GM12892 (cell line): ENCODE measurements around the gene ZC3H10.
"Not testable (repeated sequence)": the region's sequence is repeated elsewhere in the genome, so short reads cannot be mapped to it uniquely, and the experiment has no call there.

Source experiments
- DNase-seq: peaks from one replicate; pipeline ENCODE4 v3.0.0; 2011; ENCODE audit not compliant: insufficient read length
- FAIRE-seq: peaks from 2 replicates; lab custom pipeline; 2011; peaks lifted over from hg19 to GRCh38; lab: Jason Lieb, UNC
- POLR2A ChIP-seq: IDR thresholded peaks from 2 replicates; pipeline ENCODE4 v1.6.1; 2011; ENCODE audit warnings: low read depth, low read length, control low read depth
- POLR2AphosphoS5 ChIP-seq: IDR thresholded peaks from 2 replicates; pipeline ENCODE4 v1.6.1; 2011; ENCODE audit warnings: low read depth, low read length, control low read depth
- TAF1 ChIP-seq: IDR thresholded peaks from 2 replicates; pipeline ENCODE4 v1.6.1; 2011; ENCODE audit warnings: low read depth, mild to moderate bottlenecking, control low read depth, low read length, borderline replicate concordance

Gene ZC3H10

DNA sequence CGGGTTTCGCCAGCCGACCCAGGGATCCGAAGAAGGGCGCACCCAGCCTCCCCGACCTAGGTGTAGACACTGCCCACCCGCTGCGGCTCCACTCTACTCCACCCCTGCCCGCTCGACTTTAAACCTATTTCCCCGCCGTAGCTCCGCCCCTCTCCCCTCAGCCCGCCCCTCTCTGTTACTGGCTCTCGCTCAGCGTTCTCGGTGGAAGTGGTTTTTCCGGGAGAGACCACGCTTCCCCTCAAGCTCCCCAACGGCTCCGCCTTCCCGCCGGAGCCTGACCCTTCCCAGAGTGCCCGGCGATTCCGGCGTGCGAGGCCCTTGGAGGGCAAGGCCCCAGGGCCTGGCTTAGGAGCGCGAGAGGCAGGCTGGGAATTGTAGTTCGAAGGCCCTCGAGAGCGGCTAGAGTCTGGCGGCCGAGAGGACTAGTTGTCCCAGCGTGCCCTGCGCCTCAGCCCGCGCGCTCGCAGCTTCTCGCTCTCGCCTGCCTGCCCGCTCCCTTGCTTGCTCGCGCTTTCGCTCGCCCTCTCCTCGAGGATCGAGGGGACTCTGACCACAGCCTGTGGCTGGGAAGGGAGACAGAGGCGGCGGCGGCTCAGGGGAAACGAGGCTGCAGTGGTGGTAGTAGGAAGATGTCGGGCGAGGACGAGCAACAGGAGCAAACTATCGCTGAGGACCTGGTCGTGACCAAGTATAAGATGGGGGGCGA, 13.8 kb upstream of the ZC3H10 start, which contains the start of gene PA2G4:
Gene PA2G4, plus strand, starts transcription at position 451 of the 706 bp plus-strand sequence. Its CDS starts 179 bp downstream, at position 630.
- TF ChIP-seq POLR2A (peak; percentile 83), POLR2AphosphoS5 (peak; percentile 84), TAF1 (peak; percentile 46; the same call in 1 of the 2 replicates)
- FAIRE-seq, result peak; percentile 89
- peak; percentile 99 for DNase-seq

DNA sequence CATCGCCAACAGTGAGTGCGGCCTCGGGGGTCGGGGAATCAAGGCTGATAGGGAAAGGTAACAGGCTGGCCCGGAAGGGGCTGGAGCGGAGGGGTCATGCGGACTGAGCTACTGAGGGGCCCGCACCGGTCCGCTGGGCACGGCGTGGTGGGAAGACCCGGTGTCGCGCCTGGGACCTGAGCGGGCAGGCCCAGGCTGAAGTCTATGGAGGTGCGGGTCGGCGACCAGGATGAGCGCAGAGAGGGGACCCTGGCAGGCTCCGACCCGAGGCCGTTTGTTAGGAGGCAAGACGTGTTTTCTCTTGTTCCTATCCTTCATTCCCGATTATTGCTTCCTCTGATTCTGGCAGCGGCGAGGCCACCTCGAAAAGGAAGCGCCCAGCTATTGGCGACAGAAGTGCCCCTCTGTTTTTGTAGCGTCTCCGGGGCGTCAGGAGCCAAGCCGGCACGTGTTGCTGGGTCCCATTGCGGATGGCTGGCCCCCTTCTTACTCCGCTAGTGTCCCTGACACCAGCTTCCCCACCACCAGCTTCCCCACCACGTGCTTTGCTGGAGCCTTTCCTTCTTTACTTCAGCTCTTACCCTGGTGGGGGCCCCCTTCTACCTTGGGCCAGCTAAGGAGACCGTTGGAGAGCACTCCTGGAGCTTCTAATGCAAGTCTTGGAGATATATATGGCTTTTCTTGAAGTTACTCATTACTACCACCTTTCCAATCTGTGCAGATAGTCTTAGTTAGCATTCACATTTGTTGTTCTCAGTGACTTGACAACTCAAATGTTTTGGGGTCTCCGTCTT, 13.1 kb upstream of the ZC3H10 start:
- no peak for DNase-seq
- no peak for FAIRE-seq
- TF ChIP-seq POLR2AphosphoS5 (no peak; the same call in 1 of the 2 replicates), TAF1 (no peak)

DNA sequence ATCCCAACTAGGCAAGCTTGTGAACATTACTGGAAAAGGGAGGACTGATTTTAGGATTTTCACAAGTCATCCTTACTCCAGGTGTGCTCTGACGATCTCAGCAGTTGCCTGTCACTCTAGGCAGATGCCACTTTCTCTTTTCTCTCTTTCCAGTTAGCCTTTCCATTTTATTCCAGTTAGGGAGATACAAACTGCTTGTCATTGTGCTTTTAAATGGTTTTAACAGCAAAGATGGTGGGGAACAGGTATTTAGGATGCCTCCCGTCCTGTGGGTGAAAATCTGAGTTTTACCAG, 12.5 kb upstream of the ZC3H10 start:
- DNase-seq, result no peak
- TF ChIP-seq POLR2A (no peak), TAF1 (no peak), POLR2AphosphoS5 (no peak)
- FAIRE-seq, result no peak

DNA sequence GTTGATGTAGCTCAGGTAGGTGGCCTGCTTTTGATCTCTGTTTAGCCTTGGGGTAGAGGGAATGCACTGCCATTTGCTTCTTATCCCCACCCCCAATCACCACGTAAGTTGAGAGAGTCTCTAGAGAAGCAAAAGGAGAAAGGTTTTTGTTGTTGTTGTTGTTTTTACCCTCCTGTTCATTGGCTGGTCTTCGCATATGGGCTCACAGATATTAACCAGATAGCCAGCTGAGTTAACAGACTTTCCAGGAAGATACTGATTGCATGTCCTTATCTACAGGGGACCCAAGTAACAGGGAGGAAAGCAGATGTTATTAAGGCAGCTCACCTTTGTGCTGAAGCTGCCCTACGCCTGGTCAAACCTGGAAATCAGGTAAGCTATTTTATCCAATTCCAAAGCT, 10.8 kb upstream of the ZC3H10 start:
- FAIRE-seq (no peak), DNase-seq (no peak)
- TF ChIP-seq TAF1 (no peak), POLR2AphosphoS5 (no peak), POLR2A (no peak)

DNA sequence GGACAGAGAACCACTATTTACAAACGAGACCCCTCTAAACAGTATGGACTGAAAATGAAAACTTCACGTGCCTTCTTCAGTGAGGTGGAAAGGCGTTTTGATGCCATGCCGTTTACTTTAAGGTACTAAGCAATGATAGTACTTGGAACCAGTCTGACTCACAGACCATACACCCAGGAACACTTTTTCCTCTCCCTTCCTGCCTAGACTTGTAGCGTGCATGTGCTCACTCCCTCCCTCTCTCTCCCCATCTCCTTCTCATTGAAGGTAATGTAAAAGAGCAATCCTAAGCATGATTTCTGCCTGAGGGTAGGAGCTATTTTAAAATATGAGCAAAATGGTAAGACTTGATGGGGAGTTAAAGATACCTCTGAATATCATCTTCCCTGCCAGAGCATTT, 7.5 kb upstream of the ZC3H10 start:
- TF ChIP-seq POLR2A, result no peak
- no peak for TF ChIP-seq POLR2AphosphoS5
- TF ChIP-seq TAF1, result no peak
- DNase-seq, result no peak
- no peak for FAIRE-seq

DNA sequence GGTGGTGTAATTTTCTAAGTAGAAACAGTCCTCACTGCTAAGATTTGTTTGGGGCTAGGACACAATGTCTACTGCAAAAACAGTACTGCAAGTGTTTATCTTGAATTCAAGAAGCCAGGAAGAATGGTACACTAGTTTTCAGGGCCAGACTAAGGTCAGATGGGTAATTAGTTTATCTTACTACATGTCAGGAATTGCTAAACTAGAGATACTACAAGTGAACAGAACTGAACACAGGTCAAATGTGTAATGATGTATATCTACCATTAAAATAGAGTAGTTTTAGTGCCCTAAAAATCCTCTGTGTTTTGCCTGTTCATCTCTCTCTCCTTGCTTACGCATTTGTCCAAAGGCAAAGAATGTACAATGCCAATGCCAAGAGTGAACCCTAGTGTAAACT, 4.0 kb upstream of the ZC3H10 start:
- TF ChIP-seq TAF1 (no peak), POLR2AphosphoS5 (no peak; the same call in 1 of the 2 replicates), POLR2A (peak; percentile 24; the same call in 1 of the 2 replicates)
- FAIRE-seq, result no peak

DNA sequence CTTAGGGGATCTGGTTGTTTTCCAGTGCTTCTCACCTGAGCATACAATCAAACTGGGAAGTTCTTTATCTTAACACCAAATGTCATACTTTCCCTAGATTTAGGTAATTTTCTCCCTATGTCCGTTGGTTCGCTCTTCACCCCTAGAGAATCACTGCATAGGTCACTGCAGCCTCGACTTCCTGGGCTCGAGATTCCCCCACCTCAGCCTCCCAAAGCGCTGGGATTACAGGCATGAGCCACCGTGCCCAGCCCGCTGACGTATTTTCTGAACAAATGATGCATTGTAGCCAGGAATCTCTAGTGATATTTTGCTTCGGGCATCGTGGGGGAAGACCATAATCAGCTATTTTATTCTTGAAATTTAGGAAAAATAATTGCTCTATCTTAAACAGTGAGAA, 2.7 kb upstream of the ZC3H10 start:
- DNase-seq (no peak), FAIRE-seq (no peak)
- TF ChIP-seq POLR2AphosphoS5, result no peak
- no peak for TF ChIP-seq TAF1
- no peak for TF ChIP-seq POLR2A

More for the DNA sequence above, 4.0 kb upstream of the ZC3H10 start:
- no peak for DNase-seq

DNA sequence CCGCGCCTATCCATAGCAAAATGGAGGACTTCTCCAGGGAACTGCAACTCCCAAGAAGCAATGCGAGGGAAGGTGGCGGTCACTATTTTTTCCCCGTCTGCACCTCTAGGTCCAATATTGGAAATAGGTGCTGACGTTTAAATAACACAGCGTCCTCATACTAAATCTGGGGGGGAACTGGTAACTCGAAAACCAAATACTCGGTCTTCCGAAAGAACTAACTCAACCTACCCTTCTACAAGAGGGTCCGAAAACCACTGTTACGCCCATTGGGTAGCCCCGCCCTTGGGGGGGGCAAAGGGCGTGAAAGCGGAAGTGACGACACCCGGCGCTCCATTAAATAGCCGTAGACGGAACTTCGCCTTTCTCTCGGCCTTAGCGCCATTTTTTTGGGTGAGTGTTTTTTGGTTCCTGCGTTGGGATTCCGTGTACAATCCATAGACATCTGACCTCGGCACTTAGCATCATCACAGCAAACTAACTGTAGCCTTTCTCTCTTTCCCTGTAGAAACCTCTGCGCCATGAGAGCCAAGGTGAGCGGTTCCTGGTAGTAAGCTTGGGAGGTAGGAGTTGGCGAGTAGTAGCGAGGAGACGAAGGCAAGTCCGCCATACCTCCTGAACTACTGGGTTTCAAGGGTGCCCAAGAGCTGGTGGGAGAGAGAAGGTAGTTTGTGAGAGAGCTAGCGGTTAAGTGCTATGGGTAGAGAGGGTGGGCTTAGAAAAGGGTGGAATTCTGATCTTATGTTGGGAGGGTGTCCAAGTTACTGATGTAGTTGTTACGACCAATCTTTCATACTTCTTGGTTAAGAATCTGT, 1.6 kb upstream of the ZC3H10 start, which contains the start of gene RPL41:
Gene RPL41, plus strand, starts transcription at position 367 of the 815 bp plus-strand sequence.
- peak; percentile 89 for FAIRE-seq
- DNase-seq, result peak; percentile 63
- TF ChIP-seq POLR2AphosphoS5 (peak; percentile 100), TAF1 (peak; percentile 97), POLR2A (peak; percentile 100)

DNA sequence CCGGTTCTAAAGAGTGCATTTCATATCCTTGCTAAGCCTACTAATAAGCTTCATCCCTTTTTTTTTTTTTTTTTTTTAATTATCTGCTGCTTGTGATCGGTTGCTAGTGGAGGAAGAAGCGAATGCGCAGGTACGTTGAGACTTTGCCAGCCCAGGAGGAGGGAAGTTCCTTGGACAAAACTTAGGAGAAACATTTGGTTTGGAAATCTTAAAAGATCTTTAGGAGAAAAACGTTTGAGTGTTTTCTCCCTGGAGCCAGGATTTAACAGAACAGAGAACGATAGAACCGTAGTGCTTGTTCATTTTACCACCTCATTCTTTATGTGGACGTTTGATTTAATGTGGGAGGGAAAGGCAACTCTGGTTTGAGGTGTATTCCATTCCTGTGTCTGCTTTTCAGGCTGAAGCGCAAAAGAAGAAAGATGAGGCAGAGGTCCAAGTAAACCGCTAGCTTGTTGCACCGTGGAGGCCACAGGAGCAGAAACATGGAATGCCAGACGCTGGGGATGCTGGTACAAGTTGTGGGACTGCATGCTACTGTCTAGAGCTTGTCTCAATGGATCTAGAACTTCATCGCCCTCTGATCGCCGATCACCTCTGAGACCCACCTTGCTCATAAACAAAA, 872 bp upstream of the ZC3H10 start:
- DNase-seq, result not testable (repeated sequence)

DNA sequence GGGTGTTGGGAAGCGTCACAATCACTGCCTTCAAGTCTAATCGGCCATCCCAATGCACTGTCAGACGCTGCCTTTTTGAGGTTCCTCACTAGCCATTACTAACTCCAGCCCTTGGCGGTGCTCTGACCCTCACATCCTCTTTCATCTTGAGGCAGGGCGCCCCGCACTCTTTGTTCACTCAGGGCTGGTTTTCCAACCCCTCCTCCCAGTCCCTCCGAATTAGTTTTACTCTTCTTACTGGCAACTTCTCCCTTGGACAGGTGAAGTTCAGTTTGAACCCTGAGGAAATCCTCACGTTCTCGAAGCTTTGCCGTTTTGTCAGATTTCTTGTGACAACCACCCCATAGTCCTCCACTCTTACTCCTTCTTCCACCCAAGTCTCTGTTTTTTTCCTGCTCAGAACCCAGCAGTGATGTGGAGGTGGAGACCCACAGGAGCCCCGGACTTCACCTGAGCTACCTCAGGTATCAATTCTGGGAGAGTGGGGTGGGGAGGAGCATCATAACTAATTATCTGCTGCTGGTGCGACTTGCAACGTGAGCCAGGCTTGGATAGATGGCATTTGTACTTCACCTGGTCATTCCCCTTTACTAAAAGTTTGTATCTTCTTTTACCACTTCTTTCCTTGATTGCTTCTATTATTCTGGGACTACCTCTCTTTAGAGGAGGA, 757 bp downstream of the ZC3H10 start:
- DNase-seq (peak; percentile 28), FAIRE-seq (no peak)
- no peak for TF ChIP-seq POLR2A

More for the DNA sequence above, 872 bp upstream of the ZC3H10 start:
- FAIRE-seq, result peak; percentile 14

DNA sequence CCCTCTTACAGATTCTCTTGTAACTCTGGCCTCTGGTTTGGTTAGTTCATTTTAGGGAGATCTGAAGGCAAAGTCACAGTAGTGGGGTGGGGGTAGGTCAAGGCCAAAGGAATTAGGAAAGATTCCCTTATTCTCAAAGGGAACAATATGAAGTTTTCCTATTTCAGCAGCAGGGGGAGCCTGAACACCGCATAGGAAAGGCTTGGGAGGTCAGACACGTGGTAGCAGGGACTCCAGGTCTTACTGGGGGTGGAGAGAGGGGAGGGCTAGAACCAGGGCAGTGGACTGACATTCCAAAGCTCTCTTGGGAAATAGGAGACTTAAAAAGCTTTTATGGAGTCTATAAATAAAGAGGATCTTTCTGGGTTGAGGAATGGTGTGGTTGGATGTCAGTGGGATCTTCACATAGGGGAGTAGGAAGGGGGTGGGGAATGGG, 1.3 kb downstream of the ZC3H10 start:
- peak; percentile 54 for DNase-seq
- TF ChIP-seq POLR2A (no peak), TAF1 (no peak), POLR2AphosphoS5 (no peak)
- FAIRE-seq, result peak; percentile 79
